A549 (cell line): Measurements from ENCODE around the gene KLK11. TPM values are rescaled to one million over a fixed set of nuclear protein-coding genes. Genes with fewer than 3 reads are reported as not detected.

Experiments used
- ATAC-seq, 2 experiments: fragments of 200-7000 bp in 1 of 2; fragments of >200 bp in 1 of 2; cut with Nextera tagmentation in 1 of 2; cut with Tn5 transposase in 1 of 2; 3 replicates each; pipeline versions ENCODE4 v1.8.0 to v1.9.1; 2018 to 2020; ENCODE audit warnings: mild to moderate bottlenecking in 1 of 2, moderate library complexity in 1 of 2
- CTCF ChIA-PET: fragments of 300-600 bp; sonication (Branson Sonifier 250); formaldehyde crosslinking; extraction: SDS; loops from one replicate; lab custom pipeline; 2021; ENCODE audit warnings: antibody characterized with exemption, inconsistent platforms; lab: Yijun Ruan, JAX
- POLR2A ChIA-PET: fragments of 350-600 bp; formaldehyde crosslinking; extraction: SDS; loops from one replicate; lab custom pipeline; 2021; ENCODE audit warnings: antibody characterized with exemption, inconsistent platforms; lab: Yijun Ruan, JAX
- DNase-seq, 2 experiments: peaks; one replicate each; pipeline versions ENCODE4 v3.0.0 to v3.0.0-alpha.2; 2011 to 2016; ENCODE audit warnings: low read depth in 1 of 2, low spot score in 1 of 2
- FAIRE-seq: peaks from 2 replicates; lab custom pipeline; 2011; peaks lifted over from hg19 to GRCh38; lab: Jason Lieb, UNC
- H3K27ac ChIP-seq, 2 experiments: fragments of >200 bp; sonication (Bioruptor Twin); formaldehyde crosslinking; 3 replicates each; pipeline ENCODE4 v1.5.1; 2016 to 2017
- H3K4me1 ChIP-seq: fragments of >200 bp; sonication (Bioruptor Twin); formaldehyde crosslinking; 3 replicates; pipeline ENCODE4 v1.6.1; 2016
- H3K4me2 ChIP-seq: fragments of >200 bp; sonication (Bioruptor Twin); formaldehyde crosslinking; 3 replicates; pipeline ENCODE4 v1.6.1; 2016
- H3K4me3 ChIP-seq: fragments of >200 bp; sonication (Bioruptor Twin); formaldehyde crosslinking; 3 replicates; pipeline ENCODE4 v1.5.1; 2016
- H3K9me3 ChIP-seq: fragments of >200 bp; sonication (Bioruptor Twin); formaldehyde crosslinking; 3 replicates; pipeline ENCODE4 v1.6.1; 2016
- CBX8 ChIP-seq: fragments of 200-600 bp; sonication (generic); IDR thresholded peaks from 2 replicates; pipeline ENCODE4 v1.6.1; 2016
- CHD4 ChIP-seq: fragments of 200-600 bp; sonication (generic); IDR thresholded peaks from 2 replicates; pipeline ENCODE4 v1.6.1; 2016; ENCODE audit warnings: antibody characterized with exemption, mild to moderate bottlenecking, borderline replicate concordance
- EHF ChIP-seq: fragments of 250-450 bp; sonication (Bioruptor Pico); IDR thresholded peaks from 2 replicates; pipeline ENCODE4 v1.5.0; 2020; ENCODE audit warnings: mild to moderate bottlenecking
- EP300 ChIP-seq, 2 experiments: fragments of >200 bp; sonication (Bioruptor Twin); formaldehyde crosslinking; IDR thresholded peaks; 2 replicates in 1 of 2; 3 replicates in 1 of 2; pipeline ENCODE4 v1.6.1; 2016 to 2017
- FOSB ChIP-seq: fragments of 250-450 bp; sonication (Bioruptor Pico); IDR thresholded peaks from 2 replicates; pipeline ENCODE4 v1.5.0; 2020; ENCODE audit warnings: mild to moderate bottlenecking, moderate library complexity
- FOXS1 ChIP-seq: fragments of 250-450 bp; sonication (Bioruptor Pico); IDR thresholded peaks from 2 replicates; pipeline ENCODE4 v1.5.0; 2020; ENCODE audit warnings: mild to moderate bottlenecking, moderate library complexity
- GATA3 ChIP-seq: IDR thresholded peaks from 2 replicates; pipeline ENCODE4 v1.6.1; 2012; ENCODE audit warnings: borderline replicate concordance
- HES2 ChIP-seq: fragments of >200 bp; sonication (Bioruptor Twin); formaldehyde crosslinking; IDR thresholded peaks from 2 replicates; pipeline ENCODE4 v1.6.1; 2016
- HEYL ChIP-seq: fragments of 250-450 bp; sonication (Bioruptor Pico); IDR thresholded peaks from 2 replicates; pipeline ENCODE4 v1.8.0; 2021; ENCODE audit warnings: mild to moderate bottlenecking, moderate library complexity
- HOXB5 ChIP-seq: fragments of 250-450 bp; sonication (Bioruptor Pico); IDR thresholded peaks from 2 replicates; pipeline ENCODE4 v1.5.0; 2020; ENCODE audit warnings: mild to moderate bottlenecking, moderate library complexity
- JUN ChIP-seq, 2 experiments: fragments of >200 bp; sonication (Bioruptor Twin); formaldehyde crosslinking; IDR thresholded peaks; 2 replicates in 1 of 2; 3 replicates in 1 of 2; pipeline ENCODE4 v1.6.1; 2016 to 2017
- KDM1A ChIP-seq: fragments of 200-600 bp; sonication (generic); IDR thresholded peaks from 2 replicates; pipeline ENCODE4 v1.6.1; 2016; ENCODE audit warnings: low read depth, mild to moderate bottlenecking
- MYC ChIP-seq: IDR thresholded peaks from 2 replicates; pipeline ENCODE4 v1.6.1; 2012; ENCODE audit warnings: mild to moderate bottlenecking, inconsistent platforms, low read length, improper control_type of control experiment, borderline replicate concordance
- NPAS2 ChIP-seq: fragments of 250-450 bp; sonication (Bioruptor Pico); IDR thresholded peaks from 2 replicates; pipeline ENCODE4 v1.8.0; 2022; ENCODE audit warnings: mild to moderate bottlenecking, moderate library complexity, borderline replicate concordance
- NR3C1 ChIP-seq: fragments of >200 bp; sonication (Bioruptor Twin); formaldehyde crosslinking; IDR thresholded peaks from 3 replicates; pipeline ENCODE4 v1.6.1; 2017
- PHF8 ChIP-seq: fragments of 200-600 bp; sonication (generic); IDR thresholded peaks from 2 replicates; pipeline ENCODE4 v1.6.1; 2016; ENCODE audit warnings: low read depth, mild to moderate bottlenecking, antibody characterized with exemption, moderate library complexity, borderline replicate concordance
- POLR2AphosphoS2 ChIP-seq: conservative IDR thresholded peaks from 2 replicates; pipeline ENCODE4 v1.6.1; 2012; ENCODE audit warnings: low read length, improper control_type of control experiment, inconsistent platforms
- REST ChIP-seq: fragments of 200-600 bp; sonication (generic); IDR thresholded peaks from 2 replicates; pipeline ENCODE4 v1.6.1; 2016; ENCODE audit warnings: antibody characterized with exemption, mild to moderate bottlenecking, moderate library complexity
- RFX5 ChIP-seq: fragments of 450-650 bp; IDR thresholded peaks from 2 replicates; pipeline ENCODE4 v1.7.1; 2014; ENCODE audit warnings: antibody characterized with exemption, mild to moderate bottlenecking, moderate library complexity
- USF2 ChIP-seq: fragments of 450-650 bp; IDR thresholded peaks from 2 replicates; pipeline ENCODE4 v1.6.1; 2014; ENCODE audit warnings: antibody characterized with exemption
- ZC3H11A ChIP-seq: fragments of 450-650 bp; IDR thresholded peaks from 2 replicates; pipeline ENCODE4 v1.6.1; 2014; ENCODE audit warnings: antibody characterized with exemption, mild to moderate bottlenecking
- whole genome bisulfite sequencing: methylation state at CpG from one replicate; pipeline ENCODE4 v1.1.6; 2017; ENCODE audit errors: missing lambda C conversion rate; 5-methylcytosine and 5-hydroxymethylcytosine counted together
- polyA plus RNA-seq, 4 experiments: library from polyadenylated mRNA; depleted of rRNA in 3 of 4; stranded (reverse); fragments of >200 nt; fragmentation: RNase III in 1 of 4; extraction: RNeasy Plus Mini Kit Qiagen cat#74134 plus additional on column Dnase treatment in 1 of 4; gene quantifications; 2 replicates in 3 of 4; 3 replicates in 1 of 4; pipeline ENCODE4 v1.2.3, GENCODE V29; 2011 to 2017

KLK11 gene
- polyA plus RNA-seq, 2 of the 4 experiments (the other 2 are of a cell fraction): not detected

GRCh38 chr19:51005248-51005647 is 21.2 kb downstream of the KLK11 start:
- peaks cover 6% of the 10 kb centered on the region; the same call in 2 of the 3 replicates for H3K4me1 ChIP-seq
- ChIA-PET POLR2A (no interaction called here), CTCF (no interaction called here)

GRCh38 chr19:51003316-51003715 is 23.1 kb downstream of the KLK11 start:
- POLR2A ChIA-PET: no interaction called here
- no peak for FAIRE-seq
- CTCF ChIA-PET: interaction anchor here (1.0 to 4.0 kb wide), 3 partner anchors 13 to 81 kb away, joined by 3 to 21 read pairs (median 8); no protein-coding TSS in a partner anchor
- ATAC-seq: no peak
- Histone ChIP-seq H3K4me1 (peaks cover 6% of the 10 kb centered on the region; the same call in 2 of the 3 replicates), H3K9me3 (no peaks in the 10 kb centered on the region), H3K27ac (no peak overlapping the region), H3K4me2 (no peak overlapping the region; the same call in 2 of the 3 replicates), H3K4me3 (no peak overlapping the region)
- TF ChIP-seq MYC (no peak), PHF8 (no peak), RFX5 (no peak), FOSB (CRISPR knock-in tag) (no peak), NPAS2 (CRISPR knock-in tag) (no peak), USF2 (no peak), HEYL (CRISPR knock-in tag) (no peak), FOXS1 (CRISPR knock-in tag) (no peak), EHF (no peak), GATA3 (no peak), JUN (IDR thresholded peaks at IDR 0.05) (no peak), CBX8 (no peak), KDM1A (no peak), EP300 (IDR thresholded peaks at IDR 0.05) (no peak), HOXB5 (CRISPR knock-in tag) (no peak), POLR2AphosphoS2 (no peak)
- DNase-seq: no peak
- WGBS: 58% methylated on average over 7 of the region's 7 CpGs

More at GRCh38 chr19:51005248-51005647, 21.2 kb downstream of the KLK11 start:
- H3K4me2 ChIP-seq: no peak overlapping the region
- 45% methylated on average over 1 of the region's 1 CpG for WGBS
- H3K9me3 ChIP-seq: no peaks in the 10 kb centered on the region
- FAIRE-seq (no peak), DNase-seq (no peak), ATAC-seq (no peak)
- no peak overlapping the region for H3K4me3 ChIP-seq
- no peak for TF ChIP-seq ZC3H11A
- no peak for TF ChIP-seq NPAS2 (CRISPR knock-in tag)
- no peak for TF ChIP-seq CHD4
- TF ChIP-seq CBX8: no peak
- no peak for TF ChIP-seq REST
- no peak for TF ChIP-seq HES2
- TF ChIP-seq FOSB (CRISPR knock-in tag): no peak
- no peak for TF ChIP-seq NR3C1
- TF ChIP-seq HEYL (CRISPR knock-in tag): no peak
- no peak overlapping the region for H3K27ac ChIP-seq
